GM21447 (cell line): ENCODE measurements around the gene ST7L.
"Not testable (repeated sequence)": the region's sequence is repeated elsewhere in the genome, so short reads cannot be mapped to it uniquely, and the experiment has no call there.

Source experiments
- ATAC-seq: cut with Tn5 transposase; IDR thresholded peaks from one replicate; pipeline ENCODE4 v1.9.1; 2021; ENCODE audit not compliant: unreplicated experiment

ST7L gene

DNA sequence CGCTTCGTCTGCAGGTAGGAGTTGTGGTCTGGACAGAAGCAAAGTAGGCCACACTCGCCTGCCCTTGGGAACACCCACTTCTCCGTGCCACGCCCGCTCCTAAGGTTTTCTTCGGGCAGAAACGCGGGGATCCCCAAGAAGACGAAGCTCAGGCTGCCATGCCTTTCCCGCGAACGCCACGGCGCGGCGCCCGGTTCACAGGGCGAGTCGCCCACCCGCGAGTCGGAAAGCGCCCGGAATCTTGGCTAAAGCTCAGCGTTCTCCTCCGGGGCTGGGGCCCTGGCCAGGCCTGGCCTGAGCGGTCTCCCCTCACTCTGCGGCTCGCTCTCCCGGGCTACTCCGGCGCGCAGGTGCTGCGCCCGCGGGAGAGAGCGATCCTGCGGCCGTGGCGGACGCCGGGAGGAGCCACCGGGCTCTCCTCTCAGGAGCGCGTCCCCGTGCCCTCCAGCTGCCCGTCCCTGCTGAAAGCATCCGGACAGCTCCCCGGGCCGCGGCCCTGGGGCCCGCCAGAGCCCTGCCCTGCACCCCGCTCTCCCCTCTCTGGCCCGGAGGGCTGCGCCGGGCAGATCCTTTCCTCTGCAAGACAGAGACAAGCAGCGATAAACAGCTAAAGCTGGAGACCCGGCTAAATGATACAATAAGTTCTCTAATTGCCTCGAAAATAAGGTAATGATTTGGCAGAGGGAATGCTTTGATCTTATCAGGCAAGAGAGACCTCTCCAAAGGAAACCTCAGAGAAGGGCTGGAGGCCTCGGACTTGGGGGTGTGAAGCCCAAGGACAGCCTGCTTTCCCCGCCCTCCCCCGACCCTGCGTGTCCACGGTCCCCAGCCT, 116.9 kb downstream of the ST7L start:
- no peak for ATAC-seq

DNA sequence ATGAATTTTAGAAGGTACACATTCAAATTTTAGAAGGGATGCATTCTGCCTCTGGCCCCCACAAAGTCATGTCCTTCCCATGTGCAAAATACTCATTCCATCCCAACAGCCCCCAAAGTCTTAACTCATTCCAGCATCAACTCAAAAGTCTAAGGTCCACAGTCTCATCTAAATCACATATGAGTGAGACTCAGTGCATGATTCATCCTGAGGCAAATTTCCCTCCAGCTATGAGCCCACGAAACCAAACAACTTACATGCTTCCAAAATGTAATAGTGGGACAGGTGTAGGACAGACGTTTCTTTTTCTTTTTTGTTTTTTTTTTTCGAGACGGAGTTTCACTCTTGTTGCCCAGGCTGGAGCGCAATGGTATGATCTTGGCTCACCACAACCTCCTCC, 122.7 kb downstream of the ST7L start:
- no peak for ATAC-seq

DNA sequence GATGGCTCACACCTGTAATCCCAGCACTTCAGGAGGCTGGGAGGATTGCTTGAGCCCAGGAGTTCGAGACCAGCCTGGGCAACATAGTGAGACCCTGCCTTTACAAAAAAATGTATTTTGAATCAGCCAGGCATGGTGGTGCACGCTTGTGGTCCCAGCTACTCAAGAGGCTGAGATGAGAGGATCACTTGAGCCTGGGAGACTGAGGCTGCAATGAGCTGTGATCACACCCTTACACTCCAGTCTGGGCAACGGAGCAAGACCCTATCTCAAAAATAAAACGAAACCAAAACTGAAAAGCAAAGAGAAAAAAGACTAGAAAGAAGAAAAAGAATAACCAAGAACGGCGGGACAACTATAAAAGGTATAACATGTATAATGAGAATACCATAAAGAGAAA, 125.6 kb downstream of the ST7L start:
- no peak for ATAC-seq

DNA sequence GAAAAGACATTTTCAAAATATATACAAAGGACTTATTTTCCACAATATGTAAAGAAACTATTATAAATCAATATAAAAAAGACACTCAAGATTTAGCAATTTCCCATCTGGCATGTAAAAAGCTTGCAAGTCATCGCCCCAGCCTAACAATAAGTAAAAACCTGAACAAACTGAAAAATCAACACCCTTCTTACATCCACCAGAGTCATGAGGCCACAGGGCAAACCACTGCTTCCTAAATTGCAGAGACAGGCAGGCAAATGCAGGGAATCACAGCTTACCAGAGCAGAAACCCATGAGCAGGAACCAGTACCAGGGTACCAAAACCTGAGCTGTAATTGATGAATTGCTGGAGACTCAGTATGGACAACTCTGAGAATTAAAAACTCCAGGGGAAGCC, 126.9 kb downstream of the ST7L start:
- no peak for ATAC-seq

DNA sequence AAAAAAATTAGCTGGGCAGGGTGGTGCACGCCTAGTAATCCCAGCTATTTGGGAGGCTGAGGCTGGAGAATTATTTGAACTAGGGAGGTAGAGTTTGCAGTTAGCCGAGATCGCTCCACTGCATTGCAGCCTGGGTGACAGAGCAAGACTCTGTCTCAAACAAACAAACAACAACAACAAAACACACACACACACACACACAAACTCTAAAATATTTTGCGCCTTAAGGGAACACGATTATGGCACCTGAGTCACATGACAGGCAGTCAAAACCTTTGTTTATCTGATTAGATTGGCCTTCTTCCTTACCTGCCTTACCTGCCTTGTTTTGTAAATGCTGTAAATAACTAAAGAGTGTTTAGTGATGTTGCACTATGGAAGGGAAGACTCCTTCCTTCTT, 130.8 kb downstream of the ST7L start:
- ATAC-seq = no peak

DNA sequence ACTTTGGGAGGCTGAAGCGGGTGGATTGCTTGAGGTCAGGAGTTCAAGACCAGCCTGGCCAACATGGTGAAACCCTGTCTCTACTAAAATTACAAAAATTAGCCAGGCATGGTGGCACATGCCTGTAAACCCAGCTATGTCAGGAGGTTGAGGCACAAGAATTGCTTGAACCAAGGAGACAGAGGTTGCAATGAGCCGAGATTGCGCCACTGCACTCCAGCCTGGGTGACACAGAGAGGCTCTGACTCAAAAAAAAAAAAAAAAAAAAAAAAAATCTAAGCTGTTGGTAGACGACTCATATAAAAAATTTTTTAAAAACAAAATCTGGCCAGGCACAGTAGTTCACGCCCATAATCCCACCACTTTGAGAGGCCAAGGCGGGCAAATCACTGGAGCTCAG, 131.3 kb downstream of the ST7L start:
- ATAC-seq = not testable (repeated sequence)

DNA sequence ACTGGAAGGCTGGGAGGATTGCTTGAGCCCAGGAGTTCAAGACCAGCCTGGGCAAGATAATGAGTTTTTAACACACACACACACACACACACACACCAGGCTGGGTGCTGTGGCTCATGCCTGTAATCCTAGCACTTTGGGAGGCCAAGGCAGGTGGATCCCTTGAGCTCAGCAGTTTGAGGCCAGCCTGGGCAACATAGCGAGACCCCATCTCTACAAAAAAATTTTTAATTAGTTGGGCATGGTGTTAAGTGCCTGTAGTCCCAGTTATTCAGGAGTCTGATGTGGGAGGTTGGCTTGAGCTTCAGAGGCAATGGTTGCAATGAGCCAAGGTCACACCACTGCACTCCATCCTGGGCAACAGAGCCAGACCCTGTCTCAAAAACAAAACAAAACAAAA, 132.9 kb downstream of the ST7L start:
- ATAC-seq = not testable (repeated sequence)

DNA sequence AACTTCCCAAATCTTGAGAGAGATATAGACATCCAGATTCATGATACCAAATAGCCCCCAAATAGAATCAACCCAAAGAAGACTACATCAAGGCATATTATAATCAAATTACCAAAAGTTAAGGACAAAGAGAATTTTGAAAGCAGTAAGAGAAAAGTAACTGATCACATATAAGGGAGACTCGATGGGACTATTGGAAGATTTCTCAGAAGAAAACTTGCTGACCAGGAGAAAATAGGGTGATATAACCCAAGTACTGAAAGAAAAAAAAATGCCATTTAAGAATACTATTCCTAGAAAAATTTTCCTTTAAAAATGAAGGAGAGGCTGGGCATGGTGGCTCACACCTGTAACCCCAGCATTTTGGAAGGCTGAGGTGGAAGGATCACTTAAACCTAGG, 140.6 kb downstream of the ST7L start:
- ATAC-seq = no peak

DNA sequence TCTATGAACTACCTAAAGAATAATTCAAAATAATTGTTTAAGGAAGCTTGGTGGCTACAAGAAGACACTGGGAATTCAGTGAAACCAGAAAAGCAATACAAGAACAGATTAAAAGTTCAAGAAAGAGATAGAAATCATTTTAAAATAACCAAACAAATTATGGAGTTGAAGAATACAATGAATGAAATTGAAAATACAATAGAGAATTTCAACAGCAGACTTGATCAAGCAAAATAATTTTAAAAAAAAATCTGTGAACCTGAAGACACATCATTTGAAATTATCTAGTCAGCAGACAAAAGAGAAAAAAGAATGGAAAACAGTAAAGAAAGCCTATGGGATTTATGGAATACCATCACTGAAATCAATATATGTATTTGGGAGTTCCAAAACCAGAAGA, 141.4 kb downstream of the ST7L start:
- no peak for ATAC-seq
